T47D (cell line): ENCODE data around the gene SLC44A1.

Experiments used
- DNase-seq, 2 experiments: peaks; one replicate each; pipeline versions ENCODE4 v3.0.0 to v3.0.0-alpha.2; 2011 to 2012; ENCODE audit warnings: low read depth in 1 of 2, low spot score in 1 of 2
- JUND ChIP-seq: IDR thresholded peaks from 2 replicates; pipeline ENCODE4 v1.6.1; 2012; ENCODE audit warnings: low read depth
- in situ Hi-C: cut with HindIII; loops from 2 replicates; pipeline ENCODE4 v1.10.0; 2016; ENCODE audit warnings: low sequenced_read_pairs, low pct_unique_long_range_greater_than_20kb

The SLC44A1 gene

GRCh38 chr9:105244003-105244733 is at the start of gene SLC44A1:
SLC44A1 (plus strand) TSS chr9:105244651; CDS start chr9:105244869, 218 bp downstream.
- in situ Hi-C loops = no loop called here
- TF ChIP-seq JUND = no peak

GRCh38 chr9:105195259-105195658 is 49.2 kb upstream of the SLC44A1 start:
- DNase-seq = no peak
- in situ Hi-C loops = no loop called here
- TF ChIP-seq JUND = no peak

More at GRCh38 chr9:105244003-105244733, at the start of gene SLC44A1:
- DNase-seq = peak; percentile 79 to 99

GRCh38 chr9:105198023-105198422 is 46.4 kb upstream of the SLC44A1 start:
- no peak for TF ChIP-seq JUND
- DNase-seq = no peak
- in situ Hi-C loops = no loop called here

- no peak for DNase-seq
- in situ Hi-C loops = no loop called here
- TF ChIP-seq JUND = no peak
Measured at GRCh38 chr9:105198865-105199264, 45.6 kb upstream of the SLC44A1 start.

DNA sequence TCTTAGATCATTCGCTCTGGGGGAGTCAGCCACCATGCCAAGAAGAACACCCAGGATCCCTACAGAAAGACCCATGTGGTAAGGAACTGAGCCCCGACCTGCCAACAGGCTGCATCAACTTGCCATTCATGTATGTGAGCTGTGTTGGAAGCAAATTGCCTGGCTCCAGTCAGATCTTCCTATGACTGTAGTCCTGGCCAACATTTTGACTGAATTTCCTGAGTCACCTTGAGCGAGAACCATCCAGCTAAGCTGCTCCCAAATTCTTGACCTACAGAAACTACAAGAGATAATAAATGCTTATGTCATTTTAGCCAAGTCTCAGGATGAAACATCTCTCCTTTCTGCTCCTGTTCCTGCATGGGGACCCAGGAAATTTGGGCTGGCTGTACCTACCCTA is 40.0 kb upstream of the SLC44A1 start:
- no peak for DNase-seq
- TF ChIP-seq JUND = no peak
- in situ Hi-C loops = no loop called here

- DNase-seq = no peak
- no peak for TF ChIP-seq JUND
- in situ Hi-C loops = no loop called here
Measured at GRCh38 chr9:105205787-105206495, 38.5 kb upstream of the SLC44A1 start.

- DNase-seq = no peak
- in situ Hi-C loops = no loop called here
- no peak for TF ChIP-seq JUND
Measured at GRCh38 chr9:105206496-105206820, 38.0 kb upstream of the SLC44A1 start.

GRCh38 chr9:105206821-105207699 is 37.4 kb upstream of the SLC44A1 start:
- in situ Hi-C loops = no loop called here
- no peak for DNase-seq
- TF ChIP-seq JUND = no peak

DNA sequence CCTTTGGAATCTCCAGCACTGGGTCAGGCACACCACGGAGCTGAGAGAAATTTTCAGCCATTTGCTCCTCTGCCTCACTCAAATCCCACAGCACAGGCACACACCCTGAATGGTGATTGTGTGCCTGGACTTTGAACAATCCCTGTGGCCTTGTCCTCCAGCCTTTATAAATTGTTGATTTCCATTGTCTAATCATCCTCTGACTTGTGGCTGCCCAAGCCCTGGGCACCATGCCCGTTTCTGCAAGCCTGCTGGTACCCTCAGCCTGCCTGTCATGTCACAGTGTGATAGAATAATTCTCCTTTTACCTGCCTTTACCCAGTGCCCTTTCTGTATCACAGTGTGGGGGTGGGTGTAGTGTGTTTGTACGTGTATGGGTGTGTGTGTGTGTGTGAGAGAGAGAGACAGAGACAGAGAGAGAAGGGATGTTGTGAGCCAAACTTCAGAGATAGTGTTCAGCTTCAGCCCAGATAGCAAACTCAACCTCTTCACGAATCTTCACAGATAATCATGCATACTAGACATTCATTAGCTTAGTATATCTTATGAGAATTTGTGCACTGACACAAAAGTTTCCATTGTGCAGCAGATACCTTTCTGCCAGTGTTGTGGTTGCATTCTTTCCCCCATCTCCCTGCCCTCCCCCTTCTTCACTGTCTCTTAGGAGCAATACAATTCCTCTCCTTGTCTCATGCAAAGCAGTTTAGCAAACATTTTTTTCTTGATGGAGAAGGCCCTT is 27.8 kb upstream of the SLC44A1 start:
- in situ Hi-C loops = no loop called here
- DNase-seq = no peak
- TF ChIP-seq JUND = no peak

DNA sequence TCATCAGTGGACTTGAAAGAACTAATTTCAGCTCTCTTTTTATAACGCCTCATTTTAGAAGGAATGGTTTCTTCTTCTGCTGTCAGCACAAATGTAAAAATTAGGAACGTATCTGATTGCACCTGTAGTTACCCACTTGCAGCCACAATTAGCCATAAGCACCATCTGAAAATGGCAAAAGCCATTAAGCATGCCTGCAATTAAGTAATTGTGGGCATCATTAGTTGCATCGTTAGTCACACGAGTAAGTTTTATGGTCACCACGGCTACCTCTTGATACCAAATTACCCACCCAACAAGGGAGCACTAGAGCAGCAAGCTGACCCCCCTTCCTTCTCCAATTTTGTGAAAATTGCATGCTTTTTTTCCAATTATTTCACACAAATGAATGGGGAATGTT is 25.8 kb upstream of the SLC44A1 start:
- in situ Hi-C loops = no loop called here
- DNase-seq = no peak
- TF ChIP-seq JUND = no peak

DNA sequence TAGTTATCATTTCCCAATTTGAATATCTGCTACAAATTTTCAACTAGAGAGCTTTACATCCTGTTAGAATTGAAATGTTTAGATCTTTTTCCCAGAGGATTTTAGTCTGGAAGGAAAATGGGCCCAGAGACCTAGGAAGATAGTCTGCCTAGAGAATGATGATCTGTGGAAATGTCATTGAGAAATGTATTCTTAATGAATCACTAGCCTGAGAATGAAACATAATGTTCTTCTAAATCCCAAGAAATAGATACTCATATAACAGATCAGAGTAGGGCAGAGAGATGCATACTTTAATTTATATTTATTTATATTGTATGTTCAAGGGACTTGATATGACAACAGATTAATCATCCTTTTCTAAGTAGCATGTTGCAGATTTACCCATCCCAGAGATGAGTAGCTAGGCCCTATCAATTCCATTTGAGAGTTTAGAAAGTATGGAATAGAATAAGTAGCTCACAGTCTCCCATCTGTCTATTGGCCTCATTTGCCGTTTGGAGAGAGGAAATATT is 25.1 kb upstream of the SLC44A1 start:
- in situ Hi-C loops = no loop called here
- no peak for DNase-seq
- TF ChIP-seq JUND = no peak

GRCh38 chr9:105220451-105220850 is 24.0 kb upstream of the SLC44A1 start:
- DNase-seq = no peak
- TF ChIP-seq JUND = no peak
- in situ Hi-C loops = no loop called here
